Measurements from ENCODE around the gene GPR37.
A peak's percentile ranks its signal among the peaks of the same experiment; 100 is the strongest.

Gene GPR37

GRCh38 chr7:124765401-124766352 is at the start of gene GPR37:
Gene GPR37, minus strand, starts transcription at chr7:124765792. Its CDS starts 816 bp downstream, at chr7:124764976.
- peak; percentile 59 for DNase-seq

GRCh38 chr7:124813994-124814798 is 48.6 kb upstream of the GPR37 start:
- no peak for DNase-seq

GRCh38 chr7:124812764-124813163 is 47.2 kb upstream of the GPR37 start:
- no peak for DNase-seq

- no peak for DNase-seq
These were observed 45.7 kb upstream of the GPR37 start for GRCh38 chr7:124811341-124811740.

- DNase-seq, result no peak
These were observed 45.0 kb upstream of the GPR37 start for GRCh38 chr7:124810605-124811004.

- no peak for DNase-seq
These were observed 42.6 kb upstream of the GPR37 start for GRCh38 chr7:124808206-124808605.

- DNase-seq, result no peak
These were observed 35.8 kb upstream of the GPR37 start for GRCh38 chr7:124801330-124801895.

- no peak for DNase-seq
These were observed 34.8 kb upstream of the GPR37 start for GRCh38 chr7:124800386-124800785.

GRCh38 chr7:124799448-124799847 is 33.9 kb upstream of the GPR37 start:
- no peak for DNase-seq

GRCh38 chr7:124796771-124797170 is 31.2 kb upstream of the GPR37 start:
- DNase-seq, result no peak

- no peak for DNase-seq
These were observed 27.1 kb upstream of the GPR37 start for GRCh38 chr7:124792696-124793095.

- DNase-seq, result no peak
These were observed 26.4 kb upstream of the GPR37 start for GRCh38 chr7:124792002-124792401.

- DNase-seq, result no peak
These were observed 25.8 kb upstream of the GPR37 start for GRCh38 chr7:124791426-124791825.

- DNase-seq, result no peak
These were observed 25.1 kb upstream of the GPR37 start for GRCh38 chr7:124790645-124791044.

- no peak for DNase-seq
These were observed 20.4 kb upstream of the GPR37 start for GRCh38 chr7:124785994-124786393.

- peak; percentile 34 for DNase-seq
These were observed 19.6 kb upstream of the GPR37 start for GRCh38 chr7:124784879-124785818.

GRCh38 chr7:124783271-124783670 is 17.7 kb upstream of the GPR37 start:
- DNase-seq, result no peak

- no peak for DNase-seq
These were observed 16.5 kb upstream of the GPR37 start for GRCh38 chr7:124781907-124782734.

- DNase-seq, result no peak
These were observed 15.8 kb upstream of the GPR37 start for GRCh38 chr7:124781418-124781817.

GRCh38 chr7:124780608-124781007 is 15.0 kb upstream of the GPR37 start:
- DNase-seq, result no peak

- DNase-seq, result no peak
These were observed 14.5 kb upstream of the GPR37 start for GRCh38 chr7:124780056-124780455.

Data from stimulated activated CD8-positive, alpha-beta memory T cell treated with anti-CD3 and anti-CD28 coated beads, Interleukin-4, amount 100 ng/mL, for 48 hours (primary cell).